Measurements from ENCODE around the gene AOPEP. TPM values are rescaled to one million over a fixed set of nuclear protein-coding genes. Genes with fewer than 3 reads are reported as not detected.
A peak's percentile ranks its signal among the peaks of the same experiment; 100 is the strongest.

AOPEP gene
- total RNA-seq, 1 donor from 2014 or later: 75.3 TPM

DNA sequence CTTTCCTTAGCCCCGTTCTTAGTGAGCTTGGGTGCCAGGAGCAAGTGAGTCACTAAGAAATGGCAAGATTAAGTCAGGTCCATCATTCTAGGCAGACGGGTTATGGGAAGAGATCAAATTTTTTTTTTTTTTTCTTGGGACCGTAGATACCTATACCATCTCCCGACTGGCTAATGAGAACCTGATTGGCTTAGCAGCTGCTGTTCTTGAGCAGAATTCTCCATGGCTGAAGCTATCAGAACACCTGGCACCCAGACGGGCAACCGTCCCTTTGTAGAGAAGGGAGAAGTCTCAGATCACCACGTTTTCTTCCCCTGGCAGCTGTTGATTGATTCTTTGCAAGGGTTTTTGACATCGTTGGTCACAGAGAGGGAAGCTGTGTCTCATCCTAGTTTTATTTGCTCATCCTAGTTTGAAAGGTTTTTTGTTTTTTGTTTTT, 78.6 kb downstream of the AOPEP start:
- Histone ChIP-seq H3K36me3 (ENCODE audit: insufficient read depth, low read length) (no peaks in the 10 kb centered on the region), H3K27me3 (ENCODE audit: insufficient read depth, low read length) (no peaks in the 10 kb centered on the region), H2AFZ (ENCODE audit: low read depth, low read length) (no peak overlapping the region), H3K9me3 (ENCODE audit: insufficient read depth, low read depth, low read length) (no peaks in the 10 kb centered on the region), H3K9ac (ENCODE audit: low read length) (no peak overlapping the region), H4K20me1 (ENCODE audit: insufficient read depth, low read length) (no peaks in the 10 kb centered on the region), H3K27ac (ENCODE audit: low read depth, low read length) (peak overlapping the region; percentile 32), H3K4me2 (ENCODE audit: low read length) (no peak overlapping the region), H3K4me3 (ENCODE audit: insufficient read depth, low read depth, low read length) (no peak overlapping the region), H3K4me1 (ENCODE audit: insufficient read depth, low read length) (peaks cover 47% of the 10 kb centered on the region), H3K79me2 (ENCODE audit: insufficient read depth, low read length) (peaks cover 5% of the 10 kb centered on the region)
- Mint-ChIP-seq H3K4me3 (ENCODE audit: unreplicated experiment) (no peak overlapping the region), H3K36me3 (ENCODE audit: low read depth, unreplicated experiment) (peaks cover 9% of the 10 kb centered on the region), H3K9me3 (ENCODE audit: unreplicated experiment) (peaks cover 1% of the 10 kb centered on the region), H3K27ac (ENCODE audit: unreplicated experiment) (peak overlapping the region; percentile 79), H3K4me1 (ENCODE audit: low read depth, unreplicated experiment) (peaks cover 86% of the 10 kb centered on the region), H3K27me3 (ENCODE audit: low read depth, unreplicated experiment) (no peaks in the 10 kb centered on the region)
- TF ChIP-seq, protein P1, sequence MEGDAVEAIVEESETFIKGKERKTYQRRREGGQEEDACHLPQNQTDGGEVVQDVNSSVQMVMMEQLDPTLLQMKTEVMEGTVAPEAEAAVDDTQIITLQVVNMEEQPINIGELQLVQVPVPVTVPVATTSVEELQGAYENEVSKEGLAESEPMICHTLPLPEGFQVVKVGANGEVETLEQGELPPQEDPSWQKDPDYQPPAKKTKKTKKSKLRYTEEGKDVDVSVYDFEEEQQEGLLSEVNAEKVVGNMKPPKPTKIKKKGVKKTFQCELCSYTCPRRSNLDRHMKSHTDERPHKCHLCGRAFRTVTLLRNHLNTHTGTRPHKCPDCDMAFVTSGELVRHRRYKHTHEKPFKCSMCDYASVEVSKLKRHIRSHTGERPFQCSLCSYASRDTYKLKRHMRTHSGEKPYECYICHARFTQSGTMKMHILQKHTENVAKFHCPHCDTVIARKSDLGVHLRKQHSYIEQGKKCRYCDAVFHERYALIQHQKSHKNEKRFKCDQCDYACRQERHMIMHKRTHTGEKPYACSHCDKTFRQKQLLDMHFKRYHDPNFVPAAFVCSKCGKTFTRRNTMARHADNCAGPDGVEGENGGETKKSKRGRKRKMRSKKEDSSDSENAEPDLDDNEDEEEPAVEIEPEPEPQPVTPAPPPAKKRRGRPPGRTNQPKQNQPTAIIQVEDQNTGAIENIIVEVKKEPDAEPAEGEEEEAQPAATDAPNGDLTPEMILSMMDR (IDR thresholded peaks at IDR 0.05; ENCODE audit: insufficient read depth, low read depth, low read length): no peak
- no peak for TF ChIP-seq EZH2 (IDR thresholded peaks at IDR 0.05; ENCODE audit: insufficient read depth, low read length)
- no peak for FAIRE-seq
- DNase-seq (ENCODE audit: low read depth): peak; percentile 34

DNA sequence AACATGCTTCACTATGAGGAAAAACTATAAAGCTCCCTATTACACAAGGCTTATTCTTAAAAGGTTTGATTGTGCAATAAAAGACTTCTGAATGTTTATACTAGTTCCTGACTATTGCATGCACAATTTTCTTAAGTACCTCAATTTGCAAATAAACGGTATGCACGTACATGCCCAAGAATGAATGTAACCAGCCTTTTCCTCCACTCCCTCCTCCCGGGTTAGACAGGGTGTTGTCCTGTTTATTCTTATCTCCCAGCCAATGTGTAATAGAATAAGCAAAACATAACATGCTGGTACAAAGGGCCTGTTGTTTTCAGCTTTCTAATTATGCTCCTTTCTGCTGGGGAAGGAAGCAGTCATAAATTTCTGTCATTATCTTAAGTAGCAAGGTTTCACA, 79.1 kb downstream of the AOPEP start:
- TF ChIP-seq, protein P1 (IDR thresholded peaks at IDR 0.05; ENCODE audit: insufficient read depth, low read depth, low read length): no peak
- TF ChIP-seq EZH2 (IDR thresholded peaks at IDR 0.05; ENCODE audit: insufficient read depth, low read length): no peak
- Histone ChIP-seq H3K27me3 (ENCODE audit: insufficient read depth, low read length) (no peaks in the 10 kb centered on the region), H3K27ac (ENCODE audit: low read depth, low read length) (peak overlapping the region; percentile 72), H3K79me2 (ENCODE audit: insufficient read depth, low read length) (peaks cover 5% of the 10 kb centered on the region), H3K4me1 (ENCODE audit: insufficient read depth, low read length) (peaks cover 42% of the 10 kb centered on the region), H3K9me3 (ENCODE audit: insufficient read depth, low read depth, low read length) (no peaks in the 10 kb centered on the region), H2AFZ (ENCODE audit: low read depth, low read length) (no peak overlapping the region), H3K9ac (ENCODE audit: low read length) (peak overlapping the region; percentile 62), H4K20me1 (ENCODE audit: insufficient read depth, low read length) (no peaks in the 10 kb centered on the region), H3K36me3 (ENCODE audit: insufficient read depth, low read length) (no peaks in the 10 kb centered on the region), H3K4me2 (ENCODE audit: low read length) (peak overlapping the region; percentile 19), H3K4me3 (ENCODE audit: insufficient read depth, low read depth, low read length) (no peak overlapping the region)
- peaks cover 9% of the 10 kb centered on the region for H3K36me3 Mint-ChIP-seq (ENCODE audit: low read depth, unreplicated experiment)
- peaks cover 1% of the 10 kb centered on the region for H3K9me3 Mint-ChIP-seq (ENCODE audit: unreplicated experiment)
- H3K4me3 Mint-ChIP-seq (ENCODE audit: unreplicated experiment): peak overlapping the region; percentile 37
- H3K27ac Mint-ChIP-seq (ENCODE audit: unreplicated experiment): peak overlapping the region; percentile 55
- peak; percentile 98 for DNase-seq (ENCODE audit: low read depth)
- H3K27me3 Mint-ChIP-seq (ENCODE audit: low read depth, unreplicated experiment): no peaks in the 10 kb centered on the region
- H3K4me1 Mint-ChIP-seq (ENCODE audit: low read depth, unreplicated experiment): peaks cover 81% of the 10 kb centered on the region
- FAIRE-seq: peak; percentile 80

GRCh38 chr9:94806307-94806893, 79.9 kb downstream of the AOPEP start:
- Histone ChIP-seq H3K9ac (ENCODE audit: low read length) (peak overlapping the region; percentile 62), H3K4me1 (ENCODE audit: insufficient read depth, low read length) (peaks cover 33% of the 10 kb centered on the region), H3K4me3 (ENCODE audit: insufficient read depth, low read depth, low read length) (no peak overlapping the region), H3K36me3 (ENCODE audit: insufficient read depth, low read length) (no peaks in the 10 kb centered on the region), H2AFZ (ENCODE audit: low read depth, low read length) (no peak overlapping the region), H4K20me1 (ENCODE audit: insufficient read depth, low read length) (no peaks in the 10 kb centered on the region), H3K79me2 (ENCODE audit: insufficient read depth, low read length) (peaks cover 3% of the 10 kb centered on the region), H3K9me3 (ENCODE audit: insufficient read depth, low read depth, low read length) (no peaks in the 10 kb centered on the region), H3K27ac (ENCODE audit: low read depth, low read length) (peak overlapping the region; percentile 72), H3K27me3 (ENCODE audit: insufficient read depth, low read length) (no peaks in the 10 kb centered on the region), H3K4me2 (ENCODE audit: low read length) (peak overlapping the region; percentile 19)
- Mint-ChIP-seq H3K4me1 (ENCODE audit: low read depth, unreplicated experiment) (peaks cover 74% of the 10 kb centered on the region), H3K27me3 (ENCODE audit: low read depth, unreplicated experiment) (no peaks in the 10 kb centered on the region), H3K27ac (ENCODE audit: unreplicated experiment) (peak overlapping the region; percentile 86), H3K36me3 (ENCODE audit: low read depth, unreplicated experiment) (peaks cover 12% of the 10 kb centered on the region), H3K4me3 (ENCODE audit: unreplicated experiment) (no peak overlapping the region), H3K9me3 (ENCODE audit: unreplicated experiment) (peaks cover 1% of the 10 kb centered on the region)
- DNase-seq (ENCODE audit: low read depth) (no peak), FAIRE-seq (no peak)
- no peak for TF ChIP-seq EZH2 (IDR thresholded peaks at IDR 0.05; ENCODE audit: insufficient read depth, low read length)
- TF ChIP-seq, protein P1 (IDR thresholded peaks at IDR 0.05; ENCODE audit: insufficient read depth, low read depth, low read length): no peak

Data from astrocyte (in vitro differentiated cells and primary cell).